ENCODE data around the gene LGALSL.

Gene LGALSL

DNA sequence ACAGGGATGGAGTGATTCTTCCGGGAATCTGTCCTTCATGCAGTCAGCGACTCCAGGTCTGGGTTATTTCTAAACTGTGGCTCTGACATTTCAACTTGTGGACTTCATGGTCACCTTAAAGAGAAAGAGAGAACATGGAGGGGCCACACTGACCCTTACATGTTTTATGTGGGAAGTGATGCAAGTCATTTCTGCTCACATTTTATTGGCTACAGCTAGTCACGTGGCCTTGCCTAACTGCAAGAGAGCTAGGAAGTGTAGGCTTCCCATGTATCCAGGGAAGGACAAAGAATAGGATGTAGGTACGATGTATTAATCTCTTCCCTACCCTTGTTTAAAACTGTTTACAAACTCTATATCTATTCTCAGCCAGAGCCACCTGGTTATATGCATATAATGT, 39.8 kb downstream of the LGALSL start:
- DNase-seq (ENCODE audit: low read depth, low spot score): no peak

DNA sequence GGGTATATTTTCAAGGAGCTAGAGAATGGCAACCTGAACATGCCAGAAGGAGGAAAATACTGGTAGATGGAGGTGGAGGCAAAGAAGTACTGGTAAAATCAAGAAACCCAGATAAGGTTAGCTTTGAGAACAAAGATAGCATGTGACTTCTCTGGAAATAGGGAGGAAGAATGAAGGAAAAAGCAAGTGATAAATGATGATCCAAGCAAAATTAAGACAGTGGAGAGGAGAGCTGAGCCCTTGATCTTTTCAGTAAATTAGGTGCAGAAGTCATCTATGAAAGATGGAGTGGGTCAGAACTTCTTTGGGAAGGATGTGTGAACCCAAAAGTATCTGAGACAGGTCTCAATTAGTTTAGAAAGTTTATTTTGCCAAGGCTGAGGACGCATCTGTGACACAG, 44.5 kb downstream of the LGALSL start:
- DNase-seq (ENCODE audit: low read depth, low spot score): no peak

- DNase-seq (ENCODE audit: low read depth, low spot score): no peak
These were observed 46.6 kb downstream of the LGALSL start for GRCh38 chr2:64500549-64500948.

DNA sequence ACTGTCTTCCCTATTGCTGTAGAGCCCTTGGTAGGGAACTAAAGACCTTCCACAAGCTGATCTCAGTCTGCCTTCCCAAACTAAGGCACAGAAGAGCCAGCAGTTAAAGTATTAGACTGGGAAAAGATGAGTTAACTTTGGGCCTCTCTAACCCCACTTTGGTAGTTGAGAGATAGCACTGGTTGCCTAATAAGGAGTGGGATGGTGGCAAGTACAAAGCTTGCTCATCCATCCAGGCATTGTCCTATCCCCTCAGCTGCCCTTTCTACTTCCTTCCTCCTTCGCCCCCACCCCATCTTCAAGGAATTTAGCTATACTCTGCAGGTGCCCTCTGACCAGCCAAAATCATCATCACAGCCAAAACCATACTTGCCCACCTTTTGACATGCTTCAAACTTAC, 48.0 kb downstream of the LGALSL start:
- DNase-seq (ENCODE audit: low read depth, low spot score): no peak

DNA sequence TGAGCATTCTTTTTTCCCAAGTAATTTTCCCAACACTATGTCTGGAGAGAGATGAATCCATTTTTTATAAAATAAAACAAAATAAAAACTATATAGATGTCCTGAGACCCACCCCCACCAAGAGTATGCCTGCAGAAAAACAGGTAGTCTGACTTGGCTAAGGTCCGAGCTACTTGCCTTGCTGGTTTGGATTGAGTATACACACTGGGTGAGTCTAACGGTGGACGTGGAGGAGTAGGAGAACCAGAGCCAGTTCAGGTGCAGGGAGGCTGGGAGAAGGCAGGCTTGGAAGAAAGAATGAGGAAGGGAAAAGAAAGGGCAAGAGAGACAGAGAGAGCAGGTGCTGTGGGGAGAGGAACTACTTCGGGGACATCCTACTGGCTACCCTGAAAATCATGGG, 48.9 kb downstream of the LGALSL start:
- DNase-seq (ENCODE audit: low read depth, low spot score): no peak

GRCh38 chr2:64504774-64505720, 51.1 kb downstream of the LGALSL start:
- no peak for DNase-seq (ENCODE audit: low read depth, low spot score)

DNA sequence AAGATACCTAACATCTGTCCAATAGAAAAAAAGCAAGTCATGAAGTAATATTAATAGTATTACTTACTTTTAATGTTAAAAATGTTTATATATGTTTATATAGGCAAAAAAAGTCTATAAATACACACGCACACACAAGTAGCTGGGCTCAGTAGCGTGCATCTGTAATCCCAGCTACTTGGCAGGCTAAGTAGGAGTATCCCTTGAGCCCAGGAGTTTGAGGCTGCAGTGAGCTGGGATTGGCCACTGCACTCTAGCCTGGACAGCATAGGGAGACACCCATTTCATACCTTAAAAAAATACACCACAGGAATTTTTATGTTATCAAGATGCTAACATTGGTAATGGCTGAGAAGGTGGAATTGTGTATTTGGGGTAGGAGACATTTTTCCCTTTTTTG, 52.7 kb downstream of the LGALSL start:
- DNase-seq (ENCODE audit: low read depth, low spot score): no peak

Data from brain pericyte (primary cell).